GOT3 (cell line): ENCODE results near the gene SNRPA.

ENCODE experiments used
- DNase-seq: peaks from one replicate; lab custom pipeline; 2025; ENCODE audit warnings: mixed read lengths; lab: John Stamatoyannopoulos, UW

Gene SNRPA

GRCh38 chr19:40750874-40751537 is at the start of gene SNRPA:
Gene SNRPA, plus strand, starts transcription at chr19:40751203. Its CDS starts 206 bp downstream, at chr19:40751409.
- DNase-seq = peak; percentile 98

GRCh38 chr19:40701758-40702157 is 49.2 kb upstream of the SNRPA start:
- no peak for DNase-seq

GRCh38 chr19:40702337-40703012 is 48.5 kb upstream of the SNRPA start:
- DNase-seq = no peak

GRCh38 chr19:40703029-40703755 is 47.8 kb upstream of the SNRPA start:
- no peak for DNase-seq

GRCh38 chr19:40704491-40705361 is 46.3 kb upstream of the SNRPA start:
- no peak for DNase-seq

- DNase-seq = no peak
These were observed 45.7 kb upstream of the SNRPA start for GRCh38 chr19:40705362-40705651.

GRCh38 chr19:40705950-40706619 is 44.9 kb upstream of the SNRPA start:
- DNase-seq = no peak

GRCh38 chr19:40707615-40708014 is 43.4 kb upstream of the SNRPA start:
- no peak for DNase-seq

GRCh38 chr19:40709817-40710216 is 41.2 kb upstream of the SNRPA start:
- DNase-seq = no peak

- no peak for DNase-seq
These were observed 37.1 kb upstream of the SNRPA start for GRCh38 chr19:40713939-40714338.

- DNase-seq = peak; percentile 57
These were observed 36.3 kb upstream of the SNRPA start for GRCh38 chr19:40714441-40715299.

- DNase-seq = no peak
These were observed 34.9 kb upstream of the SNRPA start for GRCh38 chr19:40716031-40716481.

GRCh38 chr19:40716482-40717324 is 34.3 kb upstream of the SNRPA start, which contains the start of the genes COQ8B and ITPKC:
Gene COQ8B, minus strand, starts transcription at chr19:40716886. Its CDS starts 2,254 bp downstream, at chr19:40714632.
Gene ITPKC, plus strand, starts transcription at chr19:40717112. Its CDS starts 24 bp downstream, at chr19:40717136.
- peak; percentile 82 for DNase-seq

GRCh38 chr19:40717325-40717879 is 33.6 kb upstream of the SNRPA start:
- no peak for DNase-seq

- DNase-seq = no peak
These were observed 32.9 kb upstream of the SNRPA start for GRCh38 chr19:40717880-40718773.

GRCh38 chr19:40718774-40719391 is 32.1 kb upstream of the SNRPA start:
- DNase-seq = no peak

- no peak for DNase-seq
These were observed 31.5 kb upstream of the SNRPA start for GRCh38 chr19:40719414-40719894.

- no peak for DNase-seq
These were observed 29.9 kb upstream of the SNRPA start for GRCh38 chr19:40721140-40721486.
